HEK293T (cell line): Measurements from ENCODE around the gene PLCB1.

ENCODE experiments used
- CTCF ChIA-PET: fragments of 350-600 bp; formaldehyde crosslinking; extraction: SDS; loops from one replicate; lab custom pipeline; 2021; ENCODE audit warnings: antibody characterized with exemption, inconsistent platforms; lab: Yijun Ruan, JAX
- POLR2A ChIA-PET: fragments of 350-600 bp; formaldehyde crosslinking; extraction: SDS; loops from one replicate; lab custom pipeline; 2020; ENCODE audit warnings: antibody characterized with exemption, inconsistent platforms; lab: Yijun Ruan, JAX
- DNase-seq: peaks from one replicate; pipeline ENCODE4 v3.0.0; 2012; ENCODE audit warnings: mixed read lengths; ENCODE audit errors: extremely low spot score
- ARNT ChIP-seq: fragments of 450-650 bp; IDR thresholded peaks from 2 replicates; pipeline ENCODE4 v1.6.1; 2017; ENCODE audit warnings: mild to moderate bottlenecking
- BHLHE40 ChIP-seq: fragments of 450-650 bp; IDR thresholded peaks from 2 replicates; pipeline ENCODE4 v1.6.1; 2016; ENCODE audit warnings: mild to moderate bottlenecking, moderate library complexity, borderline replicate concordance
- CTBP1 ChIP-seq: fragments of 450-650 bp; IDR thresholded peaks from 2 replicates; pipeline ENCODE4 v1.6.1; 2016; ENCODE audit warnings: borderline replicate concordance
- ELF4 ChIP-seq: fragments of 450-650 bp; IDR thresholded peaks from 2 replicates; pipeline ENCODE4 v1.6.1; 2017; ENCODE audit warnings: antibody characterized with exemption
- FOXA1 ChIP-seq: fragments of 450-650 bp; IDR thresholded peaks from 2 replicates; pipeline ENCODE4 v1.6.1; 2016; ENCODE audit warnings: mild to moderate bottlenecking
- FOXK2 ChIP-seq: fragments of 450-650 bp; IDR thresholded peaks from 2 replicates; pipeline ENCODE4 v1.6.1; 2016; ENCODE audit warnings: mild to moderate bottlenecking
- FOXM1 ChIP-seq: fragments of 450-650 bp; IDR thresholded peaks from 2 replicates; pipeline ENCODE4 v1.6.1; 2017; ENCODE audit warnings: mild to moderate bottlenecking, borderline replicate concordance
- HDGF ChIP-seq: fragments of 450-650 bp; IDR thresholded peaks from 2 replicates; pipeline ENCODE4 v1.6.1; 2017; ENCODE audit warnings: antibody characterized with exemption, borderline replicate concordance
- L3MBTL2 ChIP-seq: fragments of 450-650 bp; conservative IDR thresholded peaks from 2 replicates; pipeline ENCODE4 v1.6.1; 2016; ENCODE audit warnings: mild to moderate bottlenecking
- LEF1 ChIP-seq: fragments of 450-650 bp; IDR thresholded peaks from 2 replicates; pipeline ENCODE4 v1.6.1; 2017; ENCODE audit warnings: mild to moderate bottlenecking, borderline replicate concordance
- NFRKB ChIP-seq: fragments of 450-650 bp; IDR thresholded peaks from 2 replicates; pipeline ENCODE4 v1.6.1; 2016; ENCODE audit warnings: mild to moderate bottlenecking, moderate library complexity
- SP1 ChIP-seq: fragments of 450-650 bp; IDR thresholded peaks from 2 replicates; pipeline ENCODE4 v1.6.1; 2017
- SUZ12 ChIP-seq: fragments of 450-650 bp; IDR thresholded peaks from 2 replicates; pipeline ENCODE4 v1.6.1; 2016; ENCODE audit warnings: mild to moderate bottlenecking
- TARDBP ChIP-seq: fragments of 450-650 bp; IDR thresholded peaks from 2 replicates; pipeline ENCODE4 v1.6.1; 2016
- ZNF384 ChIP-seq: fragments of 450-650 bp; IDR thresholded peaks from 2 replicates; pipeline ENCODE4 v1.6.1; 2016
- TF ChIP-seq, protein P1 (sequence below): fragments of 450-650 bp; IDR thresholded peaks from 2 replicates; pipeline ENCODE4 v1.6.1; 2016

PLCB1 gene

DNA sequence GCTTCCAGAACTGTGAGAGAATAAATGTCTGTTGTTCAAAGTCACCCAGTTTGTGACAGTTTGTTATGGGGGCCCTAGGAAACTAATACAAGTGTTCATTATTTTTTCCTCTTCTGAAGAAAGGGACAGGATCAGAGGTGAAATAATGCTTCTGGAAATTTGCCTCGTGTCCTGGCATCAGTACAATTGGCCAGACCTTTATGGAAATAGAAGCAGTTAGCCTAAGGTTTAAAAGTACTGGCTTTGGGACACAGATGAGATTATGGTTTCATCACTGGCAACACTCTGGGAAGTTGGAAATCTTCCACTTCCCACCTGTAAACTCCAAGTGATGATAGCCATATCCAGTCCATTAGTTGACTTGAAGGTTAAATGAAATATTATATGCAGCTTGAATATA is 88.7 kb downstream of the PLCB1 start:
- TF ChIP-seq ARNT (no peak), BHLHE40 (no peak), CTBP1 (no peak), SUZ12 (no peak)
- ChIA-PET CTCF (no interaction called here), POLR2A (no interaction called here)
- no peak for DNase-seq

DNA sequence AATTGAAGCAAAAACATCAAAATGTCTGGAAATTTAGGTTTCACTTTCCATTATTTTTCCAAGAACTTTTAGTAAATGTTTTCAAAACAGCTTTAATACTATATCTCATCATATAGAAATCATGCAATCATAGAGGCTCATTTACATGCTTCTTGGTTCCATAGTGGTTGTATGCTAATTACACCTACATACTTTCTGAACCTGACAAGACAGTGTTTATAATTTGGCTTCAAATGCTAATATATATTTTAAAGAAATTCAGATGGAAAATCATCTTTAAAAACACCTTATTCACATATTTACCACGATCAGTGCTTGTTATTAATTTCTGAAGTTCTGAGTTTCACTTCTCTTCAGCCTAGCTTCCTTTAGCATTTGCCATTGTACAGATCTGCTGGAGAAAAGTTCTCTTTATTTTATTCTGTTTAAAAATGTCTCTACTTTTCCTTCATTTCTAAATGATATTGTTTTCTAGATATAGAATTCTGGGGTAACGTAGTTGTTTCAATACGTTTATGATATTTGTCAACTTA is 89.9 kb downstream of the PLCB1 start:
- CTCF ChIA-PET: no interaction called here
- POLR2A ChIA-PET: no interaction called here
- TF ChIP-seq LEF1 (no peak), FOXK2 (no peak), NFRKB (no peak), L3MBTL2 (no peak), FOXM1 (no peak), ZNF384 (no peak), HDGF (no peak), TARDBP (no peak), ELF4 (no peak), FOXA1 (no peak)
- TF ChIP-seq, protein P1, sequence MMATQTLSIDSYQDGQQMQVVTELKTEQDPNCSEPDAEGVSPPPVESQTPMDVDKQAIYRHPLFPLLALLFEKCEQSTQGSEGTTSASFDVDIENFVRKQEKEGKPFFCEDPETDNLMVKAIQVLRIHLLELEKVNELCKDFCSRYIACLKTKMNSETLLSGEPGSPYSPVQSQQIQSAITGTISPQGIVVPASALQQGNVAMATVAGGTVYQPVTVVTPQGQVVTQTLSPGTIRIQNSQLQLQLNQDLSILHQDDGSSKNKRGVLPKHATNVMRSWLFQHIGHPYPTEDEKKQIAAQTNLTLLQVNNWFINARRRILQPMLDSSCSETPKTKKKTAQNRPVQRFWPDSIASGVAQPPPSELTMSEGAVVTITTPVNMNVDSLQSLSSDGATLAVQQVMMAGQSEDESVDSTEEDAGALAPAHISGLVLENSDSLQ: no peak
- no peak for DNase-seq

DNA sequence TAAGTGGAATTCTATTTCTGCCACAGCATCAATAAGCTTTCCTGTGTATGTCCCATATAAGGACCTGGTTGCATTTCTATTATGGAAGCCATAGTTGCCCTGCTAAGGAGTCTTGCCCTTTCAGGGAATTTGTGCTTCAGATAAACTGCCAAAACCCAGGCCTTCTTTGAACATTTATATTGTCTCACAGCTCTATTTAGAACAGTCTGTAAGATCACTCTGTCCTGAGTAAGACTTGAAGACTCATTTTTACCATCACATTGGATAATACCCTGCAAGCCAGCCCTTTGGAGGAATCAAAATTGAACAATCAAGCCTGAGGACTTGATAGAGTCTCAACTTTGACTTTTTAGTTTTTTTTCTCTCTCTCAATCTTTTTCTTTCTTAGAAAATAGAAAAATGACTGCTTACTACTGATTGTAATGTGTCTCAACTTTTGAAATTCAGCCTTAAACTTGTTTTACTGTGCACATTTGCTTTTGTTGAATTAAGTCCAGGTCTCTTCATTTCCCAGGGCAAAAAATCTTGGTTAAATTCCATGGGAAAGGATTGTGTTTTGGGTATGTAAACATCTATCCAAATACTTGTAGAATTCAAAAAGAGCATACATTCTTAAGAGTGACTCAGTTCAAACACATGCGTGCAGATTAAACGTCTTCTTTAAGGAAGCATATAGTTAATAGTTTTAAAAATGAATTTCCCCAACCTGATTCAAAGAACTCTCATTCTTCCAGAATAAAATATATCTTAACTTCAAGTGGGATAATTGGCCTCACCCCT is 91.2 kb downstream of the PLCB1 start:
- ChIA-PET CTCF (no interaction called here), POLR2A (no interaction called here)
- TF ChIP-seq SP1: no peak
- no peak for DNase-seq

DNA sequence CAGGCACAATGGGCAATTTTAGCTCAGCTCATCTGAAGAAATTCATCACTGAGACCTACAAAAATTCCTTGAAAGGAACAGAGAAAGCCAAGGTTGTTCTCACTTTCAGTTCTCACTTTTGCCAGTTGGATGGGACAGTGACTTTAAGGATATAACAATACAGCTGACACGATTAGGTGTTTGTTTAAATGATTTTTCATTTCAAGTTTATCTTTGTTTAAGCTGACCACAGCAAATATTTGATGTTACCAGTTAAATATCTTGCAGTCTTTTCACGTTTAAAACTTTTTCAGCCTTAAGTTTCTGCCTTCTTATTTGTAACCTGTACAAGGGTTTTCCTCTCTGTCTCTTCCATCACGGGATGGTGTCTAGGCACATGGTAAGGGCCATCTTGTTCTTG is 93.6 kb downstream of the PLCB1 start:
- CTCF ChIA-PET: no interaction called here
- POLR2A ChIA-PET: no interaction called here

DNA sequence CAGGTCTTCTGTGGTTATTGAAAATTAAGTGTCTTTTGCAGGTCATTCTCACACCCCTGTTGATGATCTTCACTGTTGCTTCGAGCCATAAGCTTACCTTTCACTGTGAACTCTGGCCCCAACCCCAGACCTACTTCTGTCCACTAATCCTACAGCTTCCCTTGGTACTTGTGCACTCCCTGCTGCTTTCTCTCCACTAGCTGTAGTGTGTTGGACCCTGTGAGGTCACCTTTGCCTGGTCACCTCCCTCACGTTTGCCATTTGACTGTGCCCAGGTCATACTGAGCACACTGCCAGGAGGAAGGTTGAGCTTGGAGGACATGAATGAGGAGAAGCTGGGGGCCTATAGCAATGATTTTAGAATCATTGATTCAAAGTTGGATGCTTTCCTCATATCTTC is 94.0 kb downstream of the PLCB1 start:
- ChIA-PET POLR2A (no interaction called here), CTCF (no interaction called here)
- TF ChIP-seq L3MBTL2 (no peak), LEF1 (no peak), NFRKB (no peak), HDGF (no peak), ARNT (no peak), SP1 (no peak), FOXK2 (no peak), ZNF384 (no peak)
- no peak for DNase-seq

More for the DNA sequence above, 93.6 kb downstream of the PLCB1 start:
- DNase-seq: no peak
- TF ChIP-seq FOXM1: no peak
- TF ChIP-seq HDGF: no peak
- TF ChIP-seq LEF1: no peak
- no peak for TF ChIP-seq SUZ12
- no peak for TF ChIP-seq ZNF384
- no peak for TF ChIP-seq CTBP1
- TF ChIP-seq ELF4: no peak
- TF ChIP-seq, protein P1: no peak
- TF ChIP-seq BHLHE40: no peak
- TF ChIP-seq L3MBTL2: no peak
- no peak for TF ChIP-seq SP1
- no peak for TF ChIP-seq NFRKB
- TF ChIP-seq ARNT: no peak
- TF ChIP-seq TARDBP: no peak
- TF ChIP-seq FOXK2: no peak
- TF ChIP-seq FOXA1: no peak

DNA sequence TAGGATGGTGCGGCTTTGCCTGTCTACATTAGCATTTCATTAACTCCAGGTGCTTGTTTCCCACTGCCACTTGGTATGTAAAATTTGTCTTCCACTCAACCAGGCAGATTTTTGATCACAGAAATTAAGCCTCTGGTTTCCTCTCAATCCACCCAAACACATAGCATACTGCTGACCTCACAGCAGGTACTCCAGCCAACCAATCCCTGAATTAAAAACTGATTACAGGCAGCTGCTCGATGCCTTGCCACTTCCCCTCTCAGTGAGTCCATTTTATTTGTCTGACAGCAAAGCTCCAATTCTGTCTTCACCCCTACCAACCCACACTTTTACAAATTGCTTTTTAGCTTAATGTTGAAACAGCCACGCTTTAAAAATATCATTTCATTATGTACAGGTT is 95.2 kb downstream of the PLCB1 start:
- TF ChIP-seq HDGF: no peak
- no peak for TF ChIP-seq ARNT
- TF ChIP-seq CTBP1: no peak
- no peak for TF ChIP-seq ELF4
- no peak for TF ChIP-seq NFRKB
- DNase-seq: no peak
- ChIA-PET CTCF (interaction anchor here (1.3 kb wide), 1 partner anchor 11 kb away, joined by 3 read pairs; no protein-coding TSS in a partner anchor), POLR2A (no interaction called here)

DNA sequence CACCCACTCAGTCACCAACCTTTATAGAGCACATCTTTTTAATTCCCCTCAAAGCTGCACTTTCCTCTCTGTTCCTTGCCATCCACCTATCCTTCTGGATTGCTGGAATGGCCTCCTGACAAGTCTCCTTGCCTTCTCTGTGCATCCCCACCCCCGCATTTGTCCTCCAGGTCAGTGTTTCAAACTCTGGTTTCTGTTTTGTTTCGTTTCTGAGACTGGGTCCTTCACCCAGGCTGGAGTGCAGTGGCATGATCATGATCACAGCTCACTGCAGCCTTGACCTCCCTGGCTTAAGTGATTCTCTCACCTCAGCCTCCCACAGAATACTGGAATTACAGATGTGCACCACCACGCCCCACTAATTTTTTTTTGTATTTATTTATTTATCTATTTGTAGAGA is 96.2 kb downstream of the PLCB1 start:
- TF ChIP-seq ZNF384: no peak
- TF ChIP-seq SP1: no peak
- TF ChIP-seq HDGF: no peak
- TF ChIP-seq ELF4: no peak
- TF ChIP-seq SUZ12: no peak
- TF ChIP-seq L3MBTL2: no peak
- no peak for TF ChIP-seq LEF1
- TF ChIP-seq FOXM1: no peak
- TF ChIP-seq, protein P1: no peak
- TF ChIP-seq CTBP1: no peak
- TF ChIP-seq BHLHE40: no peak
- no peak for TF ChIP-seq ARNT
- no peak for TF ChIP-seq NFRKB
- no peak for DNase-seq
- CTCF ChIA-PET: no interaction called here
- POLR2A ChIA-PET: no interaction called here
